Esophagus squamous epithelium (tissue), 4 donors: ENCODE results near the gene POU2AF3.

Source experiments
- CTCF ChIP-seq, 6 experiments: fragments of 450-650 bp in 4 of 6; fragments of 200-600 bp in 2 of 6; sonication (generic) in 2 of 6; IDR thresholded peaks; one replicate each; pipeline ENCODE4 v1.5.1; 2016 to 2019; ENCODE audit warnings: antibody characterized with exemption in 6 of 6, mild to moderate bottlenecking in 4 of 6, moderate library complexity in 4 of 6
- POLR2A ChIP-seq, 4 donors: fragments of 450-650 bp; IDR thresholded peaks; one replicate each; pipeline ENCODE4 v1.6.1; 2017; ENCODE audit warnings: antibody characterized with exemption in 4 of 4, mild to moderate bottlenecking in 4 of 4, moderate library complexity in 3 of 4

GRCh38 chr11:111291764-111292163 is 6.6 kb upstream of the POU2AF3 start:
- TF ChIP-seq CTCF (IDR thresholded peaks at IDR 0.05), result no peak
- TF ChIP-seq POLR2A (IDR thresholded peaks at IDR 0.05), result no peak
